GM19468 (cell line): ENCODE results near the gene SCMH1.
"Not testable (repeated sequence)": the region's sequence is repeated elsewhere in the genome, so short reads cannot be mapped to it uniquely, and the experiment has no call there.

Source experiments
- ATAC-seq: cut with Tn5 transposase; IDR thresholded peaks from one replicate; pipeline ENCODE4 v1.9.1; 2021; ENCODE audit warnings: mild to moderate bottlenecking, moderate library complexity, moderate number of reproducible peaks; ENCODE audit not compliant: unreplicated experiment; ENCODE audit errors: extremely low read depth

SCMH1 gene

GRCh38 chr1:41160498-41161110 is 81.5 kb downstream of the SCMH1 start:
- no peak for ATAC-seq

- ATAC-seq: no peak
Measured at GRCh38 chr1:41158966-41159365, 83.1 kb downstream of the SCMH1 start.

DNA sequence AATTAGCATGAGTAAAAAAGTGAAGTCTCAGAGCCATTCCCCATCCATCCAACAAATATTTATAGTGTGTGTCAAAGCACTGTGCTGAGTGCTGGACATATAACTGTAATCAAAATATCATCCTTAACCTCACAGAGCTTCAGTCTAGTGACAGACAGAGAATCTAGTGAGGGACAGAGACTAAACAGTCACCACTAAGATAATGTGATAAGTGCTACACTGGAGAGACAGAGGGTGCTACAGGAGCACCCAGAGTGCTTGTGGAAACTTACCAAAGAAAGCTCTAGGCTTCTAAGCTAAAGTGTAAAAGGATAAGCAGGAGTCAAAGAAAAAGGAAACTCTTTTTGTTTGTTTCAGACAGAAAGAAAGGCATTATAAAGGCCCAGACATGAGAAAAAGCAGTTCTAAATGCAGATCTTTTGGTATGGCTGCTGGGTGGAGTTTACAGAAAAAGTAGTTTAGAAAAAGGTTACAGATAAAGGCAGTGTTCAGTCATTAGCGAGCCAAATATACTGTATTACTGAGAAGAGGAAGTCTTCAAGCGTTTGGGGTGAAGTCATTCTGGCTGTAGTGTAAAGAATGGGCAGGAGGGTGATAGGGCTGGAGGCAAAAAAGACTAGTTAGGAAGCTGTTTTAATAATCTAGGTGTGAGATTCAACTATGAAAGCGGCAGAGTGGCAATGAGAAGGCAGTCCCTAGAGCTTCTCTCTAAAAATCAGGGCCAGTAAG is 83.8 kb downstream of the SCMH1 start:
- ATAC-seq: no peak

GRCh38 chr1:41155105-41155504 is 87.0 kb downstream of the SCMH1 start:
- no peak for ATAC-seq

GRCh38 chr1:41153750-41154274 is 88.3 kb downstream of the SCMH1 start:
- no peak for ATAC-seq

GRCh38 chr1:41152622-41153044 is 89.5 kb downstream of the SCMH1 start:
- ATAC-seq: no peak

DNA sequence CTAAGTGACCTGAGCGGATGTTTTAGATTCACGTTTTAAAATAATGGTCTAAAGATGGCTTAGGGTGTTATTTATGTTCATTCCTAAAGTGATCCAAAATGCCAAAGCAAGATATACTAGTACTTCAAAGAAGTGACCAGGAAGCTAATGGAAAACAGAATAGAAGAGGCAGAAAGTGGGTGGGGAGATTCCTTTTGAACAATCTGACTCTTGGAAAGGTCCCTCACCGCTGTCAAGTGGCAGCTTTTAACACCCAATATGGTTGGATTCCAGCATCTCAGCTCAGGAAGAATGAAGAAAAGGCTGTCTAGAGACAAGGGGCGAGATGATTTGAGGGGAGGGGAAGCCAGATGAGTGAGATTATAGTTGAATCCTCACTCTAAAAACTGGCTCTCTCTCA is 90.3 kb downstream of the SCMH1 start:
- ATAC-seq: no peak

DNA sequence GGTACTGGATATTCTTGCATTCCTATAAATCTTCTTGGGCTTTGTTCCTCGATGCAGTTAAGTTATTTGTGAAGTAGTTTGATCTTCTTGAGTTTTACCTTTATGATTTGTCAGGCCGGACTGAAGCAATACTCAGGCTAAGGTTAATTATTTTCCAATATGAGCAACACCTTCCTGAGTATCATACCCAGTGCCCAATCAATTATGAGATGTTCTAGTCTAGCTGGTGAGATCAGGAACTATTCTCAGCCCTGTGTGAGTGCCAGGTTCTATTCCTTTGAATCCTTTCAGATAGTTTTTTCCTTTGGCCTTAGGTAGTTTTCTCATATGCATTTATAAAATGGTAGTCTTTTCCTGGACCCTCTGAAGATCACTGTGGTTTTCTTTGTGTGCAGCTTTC is 92.5 kb downstream of the SCMH1 start:
- no peak for ATAC-seq

DNA sequence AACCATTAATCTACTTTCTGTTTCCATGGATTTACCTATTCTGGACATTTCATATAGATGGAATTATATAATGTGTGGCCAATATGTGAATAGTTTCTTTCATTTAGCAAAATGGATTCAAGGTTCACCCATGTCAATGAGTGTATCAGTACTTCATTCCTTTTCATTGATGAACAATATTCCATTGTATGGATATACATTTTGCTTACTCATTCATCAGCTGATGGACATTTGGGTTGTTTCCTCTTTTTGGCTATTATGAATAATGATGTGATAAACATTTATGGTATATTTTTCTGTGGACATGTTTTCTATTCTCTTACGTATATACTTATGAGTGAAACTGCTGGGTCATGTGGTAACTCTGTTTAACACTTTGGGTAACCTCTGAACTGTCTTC is 97.8 kb downstream of the SCMH1 start:
- ATAC-seq: no peak

DNA sequence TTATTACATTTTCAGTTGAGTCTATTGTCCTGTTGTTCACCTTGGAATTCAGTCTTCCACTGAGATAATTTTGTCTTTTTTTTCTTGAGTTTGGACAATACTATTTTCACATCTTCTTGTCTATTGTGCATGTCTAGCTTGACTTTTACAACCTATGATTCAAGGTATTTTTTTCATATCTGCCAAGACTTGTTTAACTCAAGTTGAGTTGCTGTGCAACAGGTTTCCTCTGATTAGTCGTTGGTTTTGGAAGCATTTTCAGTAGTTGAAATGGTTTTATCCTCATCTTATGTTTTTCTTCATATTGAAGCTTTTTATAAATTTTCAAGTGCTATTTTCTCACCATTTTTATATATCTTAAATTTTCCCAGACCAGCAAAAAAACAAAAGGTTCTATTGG is 103.6 kb downstream of the SCMH1 start:
- ATAC-seq: no peak

DNA sequence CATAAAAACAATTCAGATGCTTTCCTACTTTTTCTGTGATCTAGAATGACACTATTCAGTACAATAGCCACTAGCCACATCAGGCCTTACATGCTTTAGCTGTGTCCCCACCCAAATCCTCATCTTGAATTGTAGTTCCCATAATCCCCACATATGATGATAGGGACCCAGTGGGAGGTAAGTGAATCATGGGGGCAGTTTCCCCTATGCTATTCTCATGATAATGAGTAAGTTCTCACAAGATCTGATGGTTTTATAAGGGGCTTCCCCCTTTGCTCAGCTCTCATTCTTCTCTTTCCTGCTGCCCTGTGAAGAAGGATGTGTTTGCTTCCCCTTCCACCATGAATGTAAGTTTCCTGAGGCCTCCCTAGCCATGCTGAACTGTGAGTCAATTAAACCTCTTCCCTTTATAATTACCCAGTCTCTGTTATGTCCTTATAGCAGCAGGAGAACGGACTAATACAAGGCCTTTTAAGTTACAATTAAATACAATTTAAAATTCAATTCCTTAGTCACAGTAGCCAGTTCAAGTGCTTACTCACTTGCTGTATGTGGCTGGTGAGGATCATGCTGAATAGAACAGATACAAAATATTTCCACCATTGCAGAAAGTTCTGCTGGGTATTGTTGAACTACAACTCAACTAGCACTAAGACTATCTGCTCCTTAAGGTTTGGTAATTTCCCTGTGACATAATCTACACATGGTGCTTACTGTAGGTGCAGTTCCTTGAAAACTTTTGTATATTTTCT is 106.7 kb downstream of the SCMH1 start:
- ATAC-seq: no peak

DNA sequence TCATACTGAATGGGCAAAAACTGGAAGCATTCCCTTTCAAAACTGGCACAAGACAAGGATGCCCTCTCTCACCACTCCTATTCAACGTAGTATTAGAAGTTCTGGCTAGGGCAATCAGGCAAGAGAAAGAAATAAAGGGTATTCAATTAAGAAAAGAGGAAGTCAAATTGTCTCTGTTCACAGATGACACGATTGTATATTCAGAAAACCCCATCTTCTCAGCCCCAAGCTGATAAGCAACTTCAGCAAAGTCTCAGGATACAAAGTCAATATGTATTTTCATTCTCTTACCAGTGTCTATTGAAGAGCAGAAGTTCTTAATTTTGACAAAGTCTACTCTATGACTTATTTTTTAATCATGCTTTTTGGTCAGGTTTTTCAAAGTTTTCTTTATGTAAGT is 107.8 kb downstream of the SCMH1 start:
- not testable (repeated sequence) for ATAC-seq

DNA sequence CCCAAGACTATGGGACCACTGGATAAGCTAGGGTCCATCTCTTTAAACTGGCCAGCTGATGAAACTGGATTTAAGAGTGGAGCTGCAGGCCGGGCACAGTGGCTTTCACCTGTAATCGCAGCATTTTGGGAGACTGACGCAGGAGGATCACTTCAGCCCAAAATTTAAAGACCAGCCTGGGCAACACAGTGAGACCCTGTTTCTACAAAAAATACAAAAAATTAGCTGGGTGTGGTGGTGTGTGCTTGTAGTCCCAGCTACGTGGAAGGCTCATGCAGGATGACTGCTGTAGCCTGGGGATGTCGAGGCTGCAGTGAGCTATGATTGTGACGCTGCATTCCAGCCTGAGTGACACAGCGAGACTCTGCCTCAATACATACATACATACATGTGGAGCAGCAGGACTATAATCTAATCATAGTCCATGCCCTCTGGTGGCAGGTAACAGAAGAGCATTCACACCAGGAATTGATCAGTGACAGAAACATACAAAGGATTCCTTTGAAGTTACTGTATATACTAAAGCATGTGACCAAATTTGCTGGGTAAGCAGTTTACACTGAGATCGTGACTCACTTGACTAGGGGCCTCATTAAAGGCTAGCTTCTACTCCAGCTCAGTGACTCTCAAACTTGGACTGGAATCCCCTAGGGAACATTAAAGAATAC is 119.1 kb downstream of the SCMH1 start:
- ATAC-seq: no peak

DNA sequence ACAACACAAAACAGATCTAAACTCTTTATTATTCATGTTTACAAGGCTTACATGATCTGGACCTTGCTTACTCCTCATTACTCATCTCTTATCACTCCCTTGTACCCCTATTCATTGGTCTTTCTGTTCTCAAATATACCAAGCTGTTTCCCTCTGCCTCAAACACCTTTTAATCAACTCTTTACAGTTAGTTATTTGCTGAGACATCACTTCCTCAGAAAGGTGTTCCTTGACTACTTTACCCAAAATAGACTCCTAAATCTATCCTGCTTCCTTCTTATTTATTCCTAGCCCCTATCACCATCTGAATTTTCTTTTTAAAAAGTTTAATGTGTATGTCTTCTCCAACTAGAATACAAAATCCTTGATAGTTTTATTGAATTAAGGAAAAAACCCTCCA is 120.0 kb downstream of the SCMH1 start:
- no peak for ATAC-seq

DNA sequence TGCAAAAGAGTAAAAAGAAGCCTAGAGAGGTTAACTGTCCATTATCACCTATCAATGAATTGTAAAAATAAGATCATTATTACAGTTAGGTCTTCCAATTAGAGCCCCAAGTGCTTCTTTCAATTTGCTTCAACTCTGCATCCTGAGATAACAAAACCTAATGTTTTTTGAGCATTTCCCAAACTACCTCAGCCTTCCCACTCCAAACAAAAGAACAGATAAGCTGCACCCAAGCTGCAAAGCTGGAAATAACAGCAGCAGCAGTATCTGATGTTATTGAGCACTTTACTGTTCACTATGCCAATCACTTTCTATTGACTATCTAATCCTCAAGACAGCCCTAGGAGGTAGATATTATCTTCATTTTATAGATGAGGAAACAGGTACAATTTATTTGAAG is 123.5 kb downstream of the SCMH1 start:
- ATAC-seq: no peak

DNA sequence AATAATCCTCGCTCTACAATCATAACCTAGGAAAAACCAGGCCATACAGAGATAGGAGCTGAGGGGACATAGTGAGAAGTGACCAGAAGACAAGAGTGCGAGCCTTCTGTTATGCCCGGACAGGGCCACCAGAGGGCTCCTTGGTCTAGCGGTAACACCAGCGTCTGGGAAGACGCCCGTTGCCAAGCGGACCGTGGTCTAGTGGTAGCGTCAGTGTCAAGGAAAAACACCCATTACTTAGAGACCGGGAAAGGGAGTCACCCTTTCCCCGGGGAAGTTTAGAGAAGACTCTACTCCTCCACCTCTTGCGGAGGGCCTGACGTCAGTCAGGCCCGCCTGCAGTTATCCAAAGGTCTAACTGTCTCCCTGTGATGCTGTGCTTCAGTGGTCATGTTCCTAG is 124.9 kb downstream of the SCMH1 start:
- ATAC-seq: not testable (repeated sequence)

DNA sequence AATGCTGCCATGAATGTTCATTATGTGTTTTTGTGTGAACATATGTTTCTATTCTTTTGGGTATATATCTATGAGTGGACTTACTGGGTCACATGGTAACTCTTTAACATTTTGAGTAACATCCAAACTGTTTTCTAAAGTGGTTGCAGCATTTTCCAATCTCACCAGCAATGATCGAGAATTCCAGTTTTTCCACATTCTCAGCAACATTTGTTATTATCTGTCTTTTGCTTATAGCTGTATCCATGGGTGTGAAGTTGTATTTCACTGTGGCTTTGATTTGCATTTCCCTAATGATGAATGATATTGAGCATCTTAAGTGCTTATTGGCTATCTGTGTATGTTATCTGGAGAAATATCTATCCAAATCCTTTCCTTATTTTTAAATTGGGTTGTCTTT is 131.4 kb downstream of the SCMH1 start:
- no peak for ATAC-seq

DNA sequence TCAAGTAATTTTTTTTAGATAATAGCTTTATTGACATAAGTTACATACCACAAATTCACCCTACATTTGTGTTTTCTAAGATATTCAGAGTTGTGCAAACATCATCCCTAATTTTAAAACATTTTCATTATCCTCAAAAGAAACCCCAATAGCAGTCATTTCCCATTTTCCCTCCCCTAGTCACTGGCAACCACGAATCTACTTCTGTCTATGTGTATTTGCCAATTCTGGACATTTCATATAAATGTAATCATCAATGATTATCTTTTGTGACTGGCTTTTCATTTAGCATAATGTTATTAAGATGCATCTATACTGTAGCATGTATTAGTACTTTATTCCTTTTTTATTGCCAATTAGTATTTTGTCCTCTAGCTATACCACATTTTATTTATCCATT is 131.8 kb downstream of the SCMH1 start:
- ATAC-seq: no peak

DNA sequence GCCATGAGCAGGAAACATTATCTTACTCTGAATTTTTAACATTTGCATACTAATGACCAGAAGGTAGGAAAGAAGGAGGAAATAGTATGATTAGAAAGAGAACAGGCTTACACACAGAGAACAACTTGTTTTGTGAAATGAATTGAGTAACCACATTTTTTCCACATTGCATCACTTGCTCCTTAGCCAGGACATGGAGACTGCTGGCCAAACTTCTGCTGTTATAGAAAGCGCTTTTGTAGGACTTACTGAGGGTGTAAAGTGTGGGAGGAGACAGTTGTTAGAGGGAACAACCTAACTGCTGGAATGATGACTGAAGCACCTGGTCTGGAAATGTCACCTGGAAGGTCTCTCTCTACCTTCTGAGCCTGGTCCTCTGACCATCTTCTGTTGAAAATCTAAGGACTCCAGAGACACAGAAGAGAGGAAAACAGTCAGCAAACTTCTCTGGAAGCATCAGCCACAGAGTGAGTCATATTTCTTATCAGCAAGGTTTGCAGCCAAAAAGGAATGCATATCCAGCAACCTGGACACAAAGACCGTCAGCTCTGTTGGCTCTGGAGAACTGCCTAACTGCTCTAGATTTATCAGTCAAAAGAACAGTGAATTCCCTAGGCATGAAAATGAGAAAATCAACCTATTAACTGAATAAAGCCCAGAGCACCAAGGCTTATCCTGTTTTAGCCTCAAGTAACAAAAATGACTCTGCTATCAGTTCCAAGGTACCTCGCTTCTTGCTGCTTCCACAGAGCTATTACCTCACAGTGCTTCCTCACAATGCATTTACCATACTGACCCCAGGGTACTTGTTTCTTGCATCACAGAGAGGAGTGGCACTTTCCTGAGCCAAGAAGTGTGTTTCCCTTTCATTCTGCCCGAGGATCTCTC is 132.6 kb downstream of the SCMH1 start:
- no peak for ATAC-seq
